Measurements from ENCODE around the gene BACE2. TPM values are rescaled to one million over a fixed set of nuclear protein-coding genes. Genes with fewer than 3 reads are reported as not detected.

Gene BACE2
- total and polyA plus RNA-seq, 2 experiments from 2014 or later: 28.4 to 37.0 TPM

DNA sequence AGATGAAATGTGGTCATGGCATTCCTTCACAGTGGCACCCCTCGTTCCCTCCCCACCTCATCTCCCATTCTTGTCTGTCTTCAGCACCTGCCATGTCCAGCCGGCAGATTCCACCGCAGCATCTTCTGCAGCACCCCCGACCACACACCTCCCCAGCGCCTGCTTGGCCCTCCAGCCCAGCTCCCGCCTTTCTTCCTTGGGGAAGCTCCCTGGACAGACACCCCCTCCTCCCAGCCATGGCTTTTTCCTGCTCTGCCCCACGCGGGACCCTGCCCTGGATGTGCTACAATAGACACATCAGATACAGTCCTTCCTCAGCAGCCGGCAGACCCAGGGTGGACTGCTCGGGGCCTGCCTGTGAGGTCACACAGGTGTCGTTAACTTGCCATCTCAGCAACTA is 81.5 kb downstream of the BACE2 start:
- H3K4me2 ChIP-seq: no peak overlapping the region
- TF ChIP-seq EZH2 (IDR thresholded peaks at IDR 0.05; ENCODE audit: borderline replicate concordance) (no peak), EZH2phosphoT487 (IDR thresholded peaks at IDR 0.05; ENCODE audit: low read depth, severe bottlenecking, unreplicated experiment) (no peak)
- TF ChIP-seq, protein P1, sequence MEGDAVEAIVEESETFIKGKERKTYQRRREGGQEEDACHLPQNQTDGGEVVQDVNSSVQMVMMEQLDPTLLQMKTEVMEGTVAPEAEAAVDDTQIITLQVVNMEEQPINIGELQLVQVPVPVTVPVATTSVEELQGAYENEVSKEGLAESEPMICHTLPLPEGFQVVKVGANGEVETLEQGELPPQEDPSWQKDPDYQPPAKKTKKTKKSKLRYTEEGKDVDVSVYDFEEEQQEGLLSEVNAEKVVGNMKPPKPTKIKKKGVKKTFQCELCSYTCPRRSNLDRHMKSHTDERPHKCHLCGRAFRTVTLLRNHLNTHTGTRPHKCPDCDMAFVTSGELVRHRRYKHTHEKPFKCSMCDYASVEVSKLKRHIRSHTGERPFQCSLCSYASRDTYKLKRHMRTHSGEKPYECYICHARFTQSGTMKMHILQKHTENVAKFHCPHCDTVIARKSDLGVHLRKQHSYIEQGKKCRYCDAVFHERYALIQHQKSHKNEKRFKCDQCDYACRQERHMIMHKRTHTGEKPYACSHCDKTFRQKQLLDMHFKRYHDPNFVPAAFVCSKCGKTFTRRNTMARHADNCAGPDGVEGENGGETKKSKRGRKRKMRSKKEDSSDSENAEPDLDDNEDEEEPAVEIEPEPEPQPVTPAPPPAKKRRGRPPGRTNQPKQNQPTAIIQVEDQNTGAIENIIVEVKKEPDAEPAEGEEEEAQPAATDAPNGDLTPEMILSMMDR (IDR thresholded peaks at IDR 0.05; ENCODE audit: poor library complexity): no peak
- H3K36me3 ChIP-seq (replicated peaks; ENCODE audit: insufficient read depth, low read depth): no peaks in the 10 kb centered on the region
- 95% methylated on average over 11 of the region's 11 CpGs for WGBS (ENCODE audit: low lambda C conversion rate, missing lambda C conversion rate)
- H3K79me2 ChIP-seq: no peaks in the 10 kb centered on the region
- no peaks in the 10 kb centered on the region for H3K9me2 ChIP-seq (replicated peaks; ENCODE audit: insufficient read depth)
- no peak overlapping the region for H3K4me3 ChIP-seq
- no peak overlapping the region for H2AFZ ChIP-seq
- H3K9me3 ChIP-seq (ENCODE audit: low read depth): no peaks in the 10 kb centered on the region
- no peak for DNase-seq (ENCODE audit: low spot score)
- no peaks in the 10 kb centered on the region for H3K27me3 ChIP-seq
- H3K27ac ChIP-seq: no peak overlapping the region
- no peaks in the 10 kb centered on the region for H4K20me1 ChIP-seq (ENCODE audit: insufficient read depth, poor library complexity, severe bottlenecking)
- no peaks in the 10 kb centered on the region for H3K4me1 ChIP-seq (ENCODE audit: insufficient read depth)

- Histone ChIP-seq H3K4me1 (ENCODE audit: insufficient read depth) (no peaks in the 10 kb centered on the region), H3K36me3 (replicated peaks; ENCODE audit: insufficient read depth, low read depth) (no peaks in the 10 kb centered on the region), H3K27ac (no peak overlapping the region), H3K27me3 (no peaks in the 10 kb centered on the region), H3K4me3 (no peak overlapping the region), H4K20me1 (ENCODE audit: insufficient read depth, poor library complexity, severe bottlenecking) (no peaks in the 10 kb centered on the region), H3K4me2 (no peak overlapping the region), H3K79me2 (no peaks in the 10 kb centered on the region), H3K9me3 (ENCODE audit: low read depth) (no peaks in the 10 kb centered on the region), H2AFZ (no peak overlapping the region), H3K9me2 (replicated peaks; ENCODE audit: insufficient read depth) (no peaks in the 10 kb centered on the region)
- no peak for DNase-seq (ENCODE audit: low spot score)
- no peak for TF ChIP-seq EZH2 (IDR thresholded peaks at IDR 0.05; ENCODE audit: borderline replicate concordance)
- TF ChIP-seq EZH2phosphoT487 (IDR thresholded peaks at IDR 0.05; ENCODE audit: low read depth, severe bottlenecking, unreplicated experiment): no peak
- TF ChIP-seq, protein P1 (IDR thresholded peaks at IDR 0.05; ENCODE audit: poor library complexity): no peak
- 80% methylated on average over 8 of the region's 8 CpGs for WGBS (ENCODE audit: low lambda C conversion rate, missing lambda C conversion rate)
These were observed 82.6 kb downstream of the BACE2 start for GRCh38 chr21:41250519-41250918.

- 83% methylated on average over 12 of the region's 12 CpGs for WGBS (ENCODE audit: low lambda C conversion rate, missing lambda C conversion rate)
- no peak overlapping the region for H3K4me2 ChIP-seq
These were observed 84.1 kb downstream of the BACE2 start for GRCh38 chr21:41251961-41252642.

More at GRCh38 chr21:41251961-41252642, 84.1 kb downstream of the BACE2 start:
- no peak for DNase-seq (ENCODE audit: low spot score)
- Histone ChIP-seq H3K36me3 (replicated peaks; ENCODE audit: insufficient read depth, low read depth) (no peaks in the 10 kb centered on the region), H3K4me1 (ENCODE audit: insufficient read depth) (no peaks in the 10 kb centered on the region), H2AFZ (no peak overlapping the region), H3K27ac (no peak overlapping the region), H3K27me3 (no peaks in the 10 kb centered on the region), H3K4me3 (no peak overlapping the region), H3K9me2 (replicated peaks; ENCODE audit: insufficient read depth) (no peaks in the 10 kb centered on the region), H3K9me3 (ENCODE audit: low read depth) (no peaks in the 10 kb centered on the region), H3K79me2 (no peaks in the 10 kb centered on the region), H4K20me1 (ENCODE audit: insufficient read depth, poor library complexity, severe bottlenecking) (no peaks in the 10 kb centered on the region)
- TF ChIP-seq EZH2phosphoT487 (IDR thresholded peaks at IDR 0.05; ENCODE audit: low read depth, severe bottlenecking, unreplicated experiment) (no peak), EZH2 (IDR thresholded peaks at IDR 0.05; ENCODE audit: borderline replicate concordance) (no peak)
- TF ChIP-seq, protein P1 (IDR thresholded peaks at IDR 0.05; ENCODE audit: poor library complexity): no peak
